Measurements from ENCODE around the gene UGT1A8. TPM values are rescaled to one million over a fixed set of nuclear protein-coding genes. Genes with fewer than 3 reads are reported as not detected.
"Not testable (repeated sequence)": the region's sequence is repeated elsewhere in the genome, so short reads cannot be mapped to it uniquely, and the experiment has no call there.

Gene UGT1A8
- total RNA-seq, 1 experiment from 2014 or later = not detected

- TF ChIP-seq, protein P1, sequence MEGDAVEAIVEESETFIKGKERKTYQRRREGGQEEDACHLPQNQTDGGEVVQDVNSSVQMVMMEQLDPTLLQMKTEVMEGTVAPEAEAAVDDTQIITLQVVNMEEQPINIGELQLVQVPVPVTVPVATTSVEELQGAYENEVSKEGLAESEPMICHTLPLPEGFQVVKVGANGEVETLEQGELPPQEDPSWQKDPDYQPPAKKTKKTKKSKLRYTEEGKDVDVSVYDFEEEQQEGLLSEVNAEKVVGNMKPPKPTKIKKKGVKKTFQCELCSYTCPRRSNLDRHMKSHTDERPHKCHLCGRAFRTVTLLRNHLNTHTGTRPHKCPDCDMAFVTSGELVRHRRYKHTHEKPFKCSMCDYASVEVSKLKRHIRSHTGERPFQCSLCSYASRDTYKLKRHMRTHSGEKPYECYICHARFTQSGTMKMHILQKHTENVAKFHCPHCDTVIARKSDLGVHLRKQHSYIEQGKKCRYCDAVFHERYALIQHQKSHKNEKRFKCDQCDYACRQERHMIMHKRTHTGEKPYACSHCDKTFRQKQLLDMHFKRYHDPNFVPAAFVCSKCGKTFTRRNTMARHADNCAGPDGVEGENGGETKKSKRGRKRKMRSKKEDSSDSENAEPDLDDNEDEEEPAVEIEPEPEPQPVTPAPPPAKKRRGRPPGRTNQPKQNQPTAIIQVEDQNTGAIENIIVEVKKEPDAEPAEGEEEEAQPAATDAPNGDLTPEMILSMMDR (IDR thresholded peaks at IDR 0.05; ENCODE audit: unreplicated experiment) = no peak
- peaks cover 86% of the 10 kb centered on the region for H3K4me1 Mint-ChIP-seq (ENCODE audit: low read depth, unreplicated experiment)
- no peaks in the 10 kb centered on the region for H3K9me3 Mint-ChIP-seq (ENCODE audit: low read depth, unreplicated experiment)
- peak overlapping the region; percentile 65 for H3K4me3 Mint-ChIP-seq (ENCODE audit: low read depth, unreplicated experiment)
- intact Hi-C loops (cut with micrococcal nuclease; ENCODE audit: unreplicated experiment) = loop anchor here (10.0 kb wide), 1 partner anchor 135 kb away; no protein-coding TSS in a partner anchor
- H3K36me3 Mint-ChIP-seq (ENCODE audit: insufficient read depth, unreplicated experiment) = peaks cover 56% of the 10 kb centered on the region
- CTCF ChIA-PET = interaction anchor here (0.8 to 1.2 kb wide), 2 partner anchors 9 to 60 kb away, joined by 4 read pairs; partner anchors contain the start of gene UGT1A1
- BruUV-seq (replicated peaks) = no TSS peak
- peak; percentile 44 for DNase-seq
- no peaks in the 10 kb centered on the region for H3K27me3 Mint-ChIP-seq (ENCODE audit: unreplicated experiment)
- H3K27ac Mint-ChIP-seq (ENCODE audit: unreplicated experiment) = peak overlapping the region; percentile 65
These were observed 82.7 kb downstream of the UGT1A8 start for GRCh38 chr2:233700028-233700635.

DNA sequence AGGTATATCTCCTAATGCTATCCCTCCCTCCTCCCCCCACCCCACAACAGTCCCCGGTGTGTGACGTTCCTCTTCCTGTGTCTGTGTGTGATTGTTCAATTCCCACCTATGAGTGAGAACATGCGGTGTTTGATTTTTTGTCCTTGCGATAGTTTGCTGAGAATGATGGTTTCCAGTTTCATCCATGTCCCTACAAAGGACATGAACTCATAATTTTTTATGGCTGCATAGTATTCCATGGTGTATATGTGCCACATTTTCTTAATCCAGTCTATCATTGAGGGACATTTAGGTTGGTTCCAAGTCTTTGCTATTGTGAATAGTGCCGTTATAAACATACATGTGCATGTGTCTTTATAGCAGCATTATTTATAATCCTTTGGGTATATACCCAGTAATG, 83.4 kb downstream of the UGT1A8 start:
- BruUV-seq (replicated peaks); H3K27me3 Mint-ChIP-seq (ENCODE audit: unreplicated experiment); DNase-seq; H3K9me3 Mint-ChIP-seq (ENCODE audit: low read depth, unreplicated experiment); H3K4me3 Mint-ChIP-seq (ENCODE audit: low read depth, unreplicated experiment): not testable (repeated sequence)
- H3K27ac Mint-ChIP-seq (ENCODE audit: unreplicated experiment) = peak overlapping the region; percentile 65
- H3K4me1 Mint-ChIP-seq (ENCODE audit: low read depth, unreplicated experiment) = peaks cover 86% of the 10 kb centered on the region
- CTCF ChIA-PET = interaction anchor here (0.8 to 1.2 kb wide), 2 partner anchors 9 to 59 kb away, joined by 4 read pairs; partner anchors contain the start of gene UGT1A1
- intact Hi-C loops (cut with micrococcal nuclease; ENCODE audit: unreplicated experiment) = loop anchor here (10.0 kb wide), 1 partner anchor 134 kb away; no protein-coding TSS in a partner anchor
- H3K36me3 Mint-ChIP-seq (ENCODE audit: insufficient read depth, unreplicated experiment) = peaks cover 57% of the 10 kb centered on the region

GRCh38 chr2:233702238-233702637, 84.8 kb downstream of the UGT1A8 start:
- H3K4me1 Mint-ChIP-seq (ENCODE audit: low read depth, unreplicated experiment) = peaks cover 86% of the 10 kb centered on the region
- H3K9me3 Mint-ChIP-seq (ENCODE audit: low read depth, unreplicated experiment) = no peaks in the 10 kb centered on the region
- CTCF ChIA-PET = no interaction called here
- BruUV-seq (replicated peaks) = no TSS peak
- intact Hi-C loops (cut with micrococcal nuclease; ENCODE audit: unreplicated experiment) = loop anchor here (10.0 kb wide), 1 partner anchor 133 kb away; no protein-coding TSS in a partner anchor
- H3K27me3 Mint-ChIP-seq (ENCODE audit: unreplicated experiment) = no peaks in the 10 kb centered on the region
- H3K36me3 Mint-ChIP-seq (ENCODE audit: insufficient read depth, unreplicated experiment) = peaks cover 43% of the 10 kb centered on the region
- DNase-seq = no peak
- TF ChIP-seq, protein P1 (IDR thresholded peaks at IDR 0.05; ENCODE audit: unreplicated experiment) = no peak
- H3K27ac Mint-ChIP-seq (ENCODE audit: unreplicated experiment) = peak overlapping the region; percentile 65
- no peak overlapping the region for H3K4me3 Mint-ChIP-seq (ENCODE audit: low read depth, unreplicated experiment)

- Mint-ChIP-seq H3K27ac (ENCODE audit: unreplicated experiment) (peak overlapping the region; percentile 65), H3K4me1 (ENCODE audit: low read depth, unreplicated experiment) (peaks cover 93% of the 10 kb centered on the region), H3K9me3 (ENCODE audit: low read depth, unreplicated experiment) (no peaks in the 10 kb centered on the region), H3K36me3 (ENCODE audit: insufficient read depth, unreplicated experiment) (peaks cover 38% of the 10 kb centered on the region), H3K27me3 (ENCODE audit: unreplicated experiment) (no peaks in the 10 kb centered on the region), H3K4me3 (ENCODE audit: low read depth, unreplicated experiment) (peak overlapping the region; percentile 8)
- peak; percentile 80 for DNase-seq
- no TSS peak for BruUV-seq (replicated peaks)
- TF ChIP-seq, protein P1 (IDR thresholded peaks at IDR 0.05; ENCODE audit: unreplicated experiment) = no peak
- CTCF ChIA-PET = interaction anchor here (0.7 to 1.7 kb wide), 6 partner anchors 10 to 284 kb away, joined by 3 to 7 read pairs (median 4); partner anchors contain the start of genes UGT1A1 and UGT1A6
- intact Hi-C loops (cut with micrococcal nuclease; ENCODE audit: unreplicated experiment) = loop anchor here (2.0 to 10.0 kb wide), 4 partner anchors 67 to 299 kb away; no protein-coding TSS in a partner anchor
These were observed 88.6 kb downstream of the UGT1A8 start for GRCh38 chr2:233705911-233706506.
